ENCODE results near the gene TSPAN5. TPM values are rescaled to one million over a fixed set of nuclear protein-coding genes. Genes with fewer than 3 reads are reported as not detected.

TSPAN5 gene
- total and polyA plus RNA-seq, 11 donors = 1.0 to 10.2 (median 5.6) TPM

DNA sequence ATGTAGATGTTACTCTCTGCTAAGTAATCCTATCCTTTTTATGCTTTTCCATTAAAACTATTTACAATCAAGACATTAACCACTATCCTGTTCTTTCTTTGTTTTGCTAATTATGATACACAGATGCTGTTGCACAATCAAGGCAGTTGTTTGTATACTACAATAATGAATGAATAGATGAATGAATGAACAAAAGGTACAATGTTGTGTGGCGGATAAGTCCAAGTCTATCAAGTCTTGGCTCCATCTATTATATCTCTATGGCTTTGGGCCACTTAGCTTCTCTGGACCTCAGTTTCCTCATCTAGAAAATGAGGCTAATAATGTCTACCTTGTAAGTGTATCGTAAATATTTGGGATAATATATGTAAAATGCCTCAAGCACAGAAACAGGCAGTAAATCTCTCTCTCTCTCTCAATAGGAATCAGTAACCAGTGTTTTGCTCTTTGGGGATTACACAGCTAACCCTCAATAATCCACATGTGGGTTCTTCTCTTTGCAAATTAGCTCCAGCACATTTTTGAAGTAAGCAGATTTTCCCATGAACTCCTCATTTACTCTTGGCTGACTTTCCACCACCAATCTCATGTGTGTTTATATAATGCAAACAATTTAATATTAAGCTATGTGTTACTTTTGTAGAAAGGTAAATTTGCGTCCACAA is 27.8 kb upstream of the TSPAN5 start:
- intact Hi-C loops (cut with DNase I) = no loop called here
- ATAC-seq (no peak), DNase-seq (no peak)
- no peaks in the 10 kb centered on the region for H3K36me3 ChIP-seq
- WGBS, 4 donors = 95 to 96% (median 95%) methylated on average over 3 of the region's 3 CpGs
- H3K27me3 ChIP-seq = no peaks in the 10 kb centered on the region
- no peaks in the 10 kb centered on the region for H3K9me3 ChIP-seq
- no peak for TF ChIP-seq POLR2A (IDR thresholded peaks at IDR 0.05)
- TF ChIP-seq, protein P1, sequence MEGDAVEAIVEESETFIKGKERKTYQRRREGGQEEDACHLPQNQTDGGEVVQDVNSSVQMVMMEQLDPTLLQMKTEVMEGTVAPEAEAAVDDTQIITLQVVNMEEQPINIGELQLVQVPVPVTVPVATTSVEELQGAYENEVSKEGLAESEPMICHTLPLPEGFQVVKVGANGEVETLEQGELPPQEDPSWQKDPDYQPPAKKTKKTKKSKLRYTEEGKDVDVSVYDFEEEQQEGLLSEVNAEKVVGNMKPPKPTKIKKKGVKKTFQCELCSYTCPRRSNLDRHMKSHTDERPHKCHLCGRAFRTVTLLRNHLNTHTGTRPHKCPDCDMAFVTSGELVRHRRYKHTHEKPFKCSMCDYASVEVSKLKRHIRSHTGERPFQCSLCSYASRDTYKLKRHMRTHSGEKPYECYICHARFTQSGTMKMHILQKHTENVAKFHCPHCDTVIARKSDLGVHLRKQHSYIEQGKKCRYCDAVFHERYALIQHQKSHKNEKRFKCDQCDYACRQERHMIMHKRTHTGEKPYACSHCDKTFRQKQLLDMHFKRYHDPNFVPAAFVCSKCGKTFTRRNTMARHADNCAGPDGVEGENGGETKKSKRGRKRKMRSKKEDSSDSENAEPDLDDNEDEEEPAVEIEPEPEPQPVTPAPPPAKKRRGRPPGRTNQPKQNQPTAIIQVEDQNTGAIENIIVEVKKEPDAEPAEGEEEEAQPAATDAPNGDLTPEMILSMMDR (IDR thresholded peaks at IDR 0.05) = no peak
- no peak overlapping the region for H3K27ac ChIP-seq
- peaks cover 0 to 9% (median 0%) of the 10 kb centered on the region in 12 donors for H3K4me1 ChIP-seq
- no peak overlapping the region for H3K4me3 ChIP-seq

DNA sequence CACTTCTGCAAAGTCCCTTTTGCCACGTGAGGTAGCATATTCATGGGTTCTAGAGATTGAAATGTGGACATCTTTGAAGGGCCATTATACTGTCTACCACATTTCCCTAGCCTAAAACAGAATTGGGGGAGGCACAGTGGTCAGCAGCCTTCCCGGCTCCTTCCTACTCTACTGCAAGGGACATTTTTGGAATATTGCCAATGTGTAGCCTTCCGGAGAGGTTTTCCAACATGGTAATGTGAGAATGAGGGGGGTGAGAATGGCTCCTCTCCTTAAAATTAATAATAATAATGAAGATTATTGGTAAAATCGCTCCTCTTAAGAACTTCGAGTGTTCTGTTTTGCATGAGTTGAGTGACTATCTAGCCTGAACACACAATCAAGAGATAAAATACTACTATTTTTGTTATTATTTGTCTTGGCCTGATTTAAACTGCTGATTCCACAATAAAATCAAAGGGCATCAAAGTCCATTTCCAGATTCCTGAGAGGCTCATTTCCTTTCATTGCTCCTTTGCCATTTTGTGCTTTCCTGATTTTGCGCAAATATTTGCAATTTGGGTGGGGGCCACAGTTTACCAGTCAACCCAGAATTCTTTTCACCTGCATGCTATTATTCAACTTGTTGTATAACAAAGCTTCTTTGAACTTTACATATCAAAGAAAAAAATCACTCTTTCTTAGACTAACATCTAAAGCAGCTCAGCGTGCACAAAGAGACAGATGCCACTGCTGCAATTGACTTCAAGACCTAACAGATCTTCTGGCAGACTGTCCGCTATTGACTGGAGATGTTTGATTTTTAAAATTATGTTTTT is 27.0 kb upstream of the TSPAN5 start:
- no peaks in the 10 kb centered on the region for H3K36me3 ChIP-seq
- no peak for ATAC-seq
- intact Hi-C loops (cut with DNase I) = no loop called here
- H3K4me3 ChIP-seq = no peak overlapping the region
- TF ChIP-seq POLR2A (IDR thresholded peaks at IDR 0.05) = no peak
- TF ChIP-seq, protein P1 (IDR thresholded peaks at IDR 0.05) = no peak
- H3K27me3 ChIP-seq = no peaks in the 10 kb centered on the region
- peaks cover 0 to 9% (median 0%) of the 10 kb centered on the region in 12 donors for H3K4me1 ChIP-seq
- H3K27ac ChIP-seq = no peak overlapping the region
- no peaks in the 10 kb centered on the region for H3K9me3 ChIP-seq
- no peak for DNase-seq
- WGBS, 4 donors = 64 to 76% (median 69%) methylated on average over 8 of the region's 8 CpGs

DNA sequence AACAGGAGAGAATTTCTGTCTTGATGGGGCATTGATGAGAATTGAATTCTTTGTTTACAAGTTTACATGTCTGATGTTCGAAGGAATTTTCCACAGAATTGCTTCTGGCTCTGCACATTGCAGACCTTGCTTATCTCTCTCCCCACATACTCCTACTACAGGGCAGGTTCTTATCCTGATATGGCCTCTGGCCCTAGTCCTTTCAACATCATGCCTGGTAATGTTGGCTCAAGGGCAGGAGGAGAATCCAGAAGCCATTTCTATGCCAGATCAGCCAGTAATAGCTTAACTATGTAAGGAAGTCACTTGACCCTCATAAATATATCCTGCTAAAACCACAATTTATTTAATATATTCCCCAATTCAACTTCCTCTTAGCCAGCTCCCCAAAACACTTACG is 24.3 kb upstream of the TSPAN5 start:
- ATAC-seq (peak in 3 of 4 donors; percentile 46 to 73 (median 52)), DNase-seq (no peak)
- H3K36me3 ChIP-seq = no peaks in the 10 kb centered on the region
- intact Hi-C loops (cut with DNase I) = no loop called here
- no peak overlapping the region for H3K4me3 ChIP-seq
- no peaks in the 10 kb centered on the region for H3K27me3 ChIP-seq
- H3K27ac ChIP-seq = no peak overlapping the region
- TF ChIP-seq, protein P1 (IDR thresholded peaks at IDR 0.05) = no peak
- no peak for TF ChIP-seq POLR2A (IDR thresholded peaks at IDR 0.05)
- H3K4me1 ChIP-seq = peaks cover 0 to 6% (median 0%) of the 10 kb centered on the region in 12 donors
- WGBS, 4 donors = 63 to 70% (median 67%) methylated on average over 2 of the region's 2 CpGs
- H3K9me3 ChIP-seq = no peaks in the 10 kb centered on the region

DNA sequence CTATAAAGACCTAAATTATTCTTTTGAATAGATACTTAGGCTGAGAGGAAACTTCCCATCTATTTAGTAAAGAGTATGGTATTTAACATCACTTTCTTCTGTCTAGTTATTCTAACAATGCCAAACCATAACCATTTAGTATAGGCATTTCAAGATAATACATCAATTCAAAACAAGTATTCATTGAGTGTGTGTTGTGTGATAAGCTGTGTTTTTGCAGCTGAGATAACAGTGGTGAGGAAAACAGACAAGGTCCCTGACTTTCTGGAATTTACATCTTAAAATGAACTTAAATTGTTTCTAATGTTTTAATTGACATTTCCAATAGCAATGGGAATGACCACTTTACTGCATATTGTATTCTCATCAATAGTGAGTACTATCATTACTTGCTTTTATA is 22.4 kb upstream of the TSPAN5 start:
- DNase-seq (no peak), ATAC-seq (no peak)
- Histone ChIP-seq H3K27ac (no peak overlapping the region), H3K4me3 (no peak overlapping the region), H3K36me3 (no peaks in the 10 kb centered on the region), H3K27me3 (no peaks in the 10 kb centered on the region), H3K4me1 (peaks cover 0 to 6% (median 0%) of the 10 kb centered on the region in 12 donors), H3K9me3 (no peaks in the 10 kb centered on the region)
- TF ChIP-seq POLR2A (IDR thresholded peaks at IDR 0.05) = no peak
- TF ChIP-seq, protein P1 (IDR thresholded peaks at IDR 0.05) = no peak
- intact Hi-C loops (cut with DNase I) = no loop called here

Measured in heart left ventricle (tissue), 16 donors.